GM10266 (cell line): ENCODE results near the gene STK25.
"Not testable (repeated sequence)": the region's sequence is repeated elsewhere in the genome, so short reads cannot be mapped to it uniquely, and the experiment has no call there.

Source experiments
- DNase-seq: peaks from one replicate; pipeline ENCODE4 v3.0.0; 2012; ENCODE audit errors: extremely low spot score
- CTCF ChIP-seq: IDR thresholded peaks from 2 replicates; pipeline ENCODE4 v1.5.1; 2012; ENCODE audit warnings: mild to moderate bottlenecking, low read depth; ENCODE audit not compliant: control insufficient read depth, insufficient read depth; ENCODE audit errors: missing control alignments

STK25 gene

DNA sequence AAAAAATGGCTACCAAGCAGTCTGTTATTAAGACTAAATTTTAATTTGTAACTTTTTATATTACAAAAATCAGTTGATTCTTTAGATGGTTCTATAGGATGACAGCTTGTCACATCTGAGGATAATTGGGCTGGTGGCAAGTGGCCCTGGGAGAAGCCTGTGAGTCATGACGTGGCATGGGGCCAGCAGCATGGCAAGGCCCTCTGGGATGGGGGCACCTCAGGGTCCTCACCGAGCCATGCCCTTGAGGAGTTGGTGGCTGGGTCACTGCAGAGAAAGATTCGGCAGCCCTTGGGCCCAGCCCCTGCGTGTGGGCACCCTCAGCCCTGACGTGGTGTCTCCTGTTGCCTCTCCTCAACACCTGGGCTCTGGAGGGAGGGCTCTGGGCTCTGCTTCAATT, 49.7 kb downstream of the STK25 start:
- DNase-seq, result no peak
- TF ChIP-seq CTCF, result no peak

- no peak for TF ChIP-seq CTCF
- DNase-seq, result no peak
Observed at GRCh38 chr2:241456546-241456945, 51.8 kb downstream of the STK25 start.

DNA sequence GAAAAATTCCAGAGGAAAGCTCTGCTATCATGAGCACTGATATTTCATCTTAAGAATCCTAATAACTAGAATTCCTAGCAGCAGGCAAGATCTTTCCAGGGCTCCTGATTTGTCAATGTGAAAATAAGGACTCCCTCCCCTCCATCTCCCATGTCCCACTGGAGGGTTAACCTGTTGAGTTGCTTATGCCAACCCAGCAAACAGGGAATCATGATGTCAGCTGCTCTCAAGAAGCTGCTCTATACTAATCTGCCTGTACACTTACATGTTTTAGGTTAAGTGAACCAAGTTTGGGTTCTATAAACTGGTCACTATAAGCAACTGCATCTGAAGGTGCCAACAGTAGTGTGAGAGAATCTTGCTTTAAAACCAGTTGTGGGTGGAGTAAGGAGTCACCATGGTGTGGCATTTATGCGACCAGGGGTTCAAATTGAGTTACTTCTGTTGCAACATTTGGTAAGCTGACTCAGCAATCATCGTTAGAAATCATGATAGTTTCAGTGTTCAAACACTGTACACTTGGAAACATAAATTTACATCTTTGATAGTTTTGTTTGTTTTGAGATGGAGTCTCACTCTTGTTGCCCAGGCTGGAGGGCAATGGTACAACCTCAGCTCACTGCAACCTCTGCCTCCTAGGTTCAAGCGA, 53.4 kb downstream of the STK25 start:
- DNase-seq, result no peak
- no peak for TF ChIP-seq CTCF

DNA sequence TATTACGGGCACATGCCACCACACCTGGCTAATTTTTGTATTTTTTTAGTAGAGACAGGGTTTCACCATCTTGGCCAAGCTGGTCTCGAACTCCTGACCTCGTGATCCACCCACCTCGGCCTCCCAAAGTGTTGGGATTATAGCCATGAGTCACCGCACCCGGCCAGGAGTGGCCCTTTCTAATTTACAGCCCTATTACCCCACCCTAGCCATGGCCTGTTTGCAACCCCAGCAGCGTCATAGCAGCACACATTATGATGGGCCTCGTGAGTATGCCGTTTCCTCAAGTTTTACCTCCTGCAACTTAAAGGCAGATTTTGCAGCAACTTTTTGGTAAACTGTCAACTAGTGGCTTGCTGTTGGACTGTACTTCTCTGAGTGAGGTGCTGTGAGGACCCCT, 54.5 kb downstream of the STK25 start:
- not testable (repeated sequence) for DNase-seq

- no peak for TF ChIP-seq CTCF
- no peak for DNase-seq
Observed at GRCh38 chr2:241451840-241452506, 56.4 kb downstream of the STK25 start.

GRCh38 chr2:241450092-241450491, 58.3 kb downstream of the STK25 start:
- not testable (repeated sequence) for DNase-seq

- peak; percentile 6 for DNase-seq
- no peak for TF ChIP-seq CTCF
Observed at GRCh38 chr2:241445426-241445825, 63.0 kb downstream of the STK25 start.

DNA sequence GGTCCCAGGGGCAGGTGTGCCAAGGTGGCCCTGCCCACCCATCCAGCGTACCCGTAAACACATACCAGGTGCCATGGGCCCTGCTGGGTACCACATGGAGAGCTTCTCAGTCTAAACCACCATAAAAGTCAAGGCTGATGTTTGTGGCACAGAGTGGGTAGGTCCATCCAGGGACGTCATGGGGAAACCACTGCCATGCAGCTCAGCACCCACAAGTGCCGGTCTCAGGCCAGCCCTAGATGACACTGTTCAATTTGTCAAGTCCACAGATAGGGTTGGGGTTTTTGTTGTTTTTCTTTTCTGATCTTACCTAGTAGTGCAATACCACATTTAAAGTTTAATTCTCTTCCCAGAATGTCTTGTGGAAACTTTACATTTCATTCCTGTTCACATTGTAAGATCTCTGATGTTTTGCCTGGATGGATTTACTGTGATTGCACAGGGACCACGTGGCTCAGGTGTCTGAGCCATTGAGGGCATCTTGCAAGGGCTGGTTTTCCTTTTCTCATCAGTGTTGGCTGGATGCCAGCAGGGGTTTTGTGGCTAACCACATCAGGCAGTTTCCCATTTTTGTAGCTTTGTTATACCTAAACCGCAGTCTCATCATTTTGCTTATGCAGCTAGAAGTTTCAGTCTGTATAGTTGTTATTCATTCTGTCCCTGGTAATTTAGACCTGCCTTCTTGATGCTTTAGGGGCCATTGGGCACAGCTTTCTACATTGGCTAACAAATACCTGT, 64.7 kb downstream of the STK25 start:
- no peak for TF ChIP-seq CTCF
- peak; percentile 52 for DNase-seq
